Uterus (tissue), 2 donors: ENCODE results near the gene GRIK4.

ENCODE experiments used
- CTCF ChIP-seq, 4 experiments: fragments of 200-600 bp in 2 of 4; fragments of 450-650 bp in 2 of 4; sonication (generic) in 2 of 4; IDR thresholded peaks; one replicate each; pipeline ENCODE4 v1.5.1; 2016 to 2019; ENCODE audit warnings: antibody characterized with exemption in 4 of 4, mild to moderate bottlenecking in 2 of 4, moderate library complexity in 1 of 4
- POLR2A ChIP-seq, 2 donors: fragments of 450-650 bp; IDR thresholded peaks; one replicate each; pipeline ENCODE4 v1.6.1; 2016; ENCODE audit warnings: antibody characterized with exemption in 2 of 2, mild to moderate bottlenecking in 1 of 2, moderate library complexity in 1 of 2

- TF ChIP-seq POLR2A (IDR thresholded peaks at IDR 0.05) (no peak), CTCF (IDR thresholded peaks at IDR 0.05) (no peak)
Observed at GRCh38 chr11:120854988-120855387, 343.4 kb downstream of the GRIK4 start.
